ENCODE results near the gene LDLRAD3. TPM values are rescaled to one million over a fixed set of nuclear protein-coding genes. Genes with fewer than 3 reads are reported as not detected.
A peak's percentile ranks its signal among the peaks of the same experiment; 100 is the strongest.

Gene LDLRAD3
- total RNA-seq, 2 experiments from 2014 or later: 0.46 to 0.47 TPM

DNA sequence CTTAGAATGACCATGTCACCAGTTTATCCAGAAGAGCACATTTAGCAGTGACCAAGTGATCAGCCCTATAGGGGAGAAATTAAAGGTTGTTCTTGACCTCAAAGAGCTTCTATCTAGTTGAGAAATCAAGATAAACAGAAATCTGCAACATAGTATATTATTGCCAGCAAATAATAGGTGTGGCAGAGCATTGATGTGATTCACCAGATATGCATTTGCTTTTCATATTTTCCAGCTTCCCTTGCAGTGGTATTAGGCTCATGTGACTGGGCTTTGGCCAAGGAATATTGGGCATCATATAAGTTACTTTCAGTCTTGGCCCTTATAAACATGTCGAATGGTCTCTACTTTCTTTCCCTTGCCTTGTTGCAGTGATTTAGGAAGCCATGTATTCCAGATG lies 310.9 kb downstream of the LDLRAD3 start:
- H3K36me3 Mint-ChIP-seq (ENCODE audit: low read depth): no peaks in the 10 kb centered on the region
- DNase-seq (no peak), ATAC-seq (no peak)
- POLR2A ChIA-PET: no interaction called here
- peaks cover 22% of the 10 kb centered on the region for H3K27me3 Mint-ChIP-seq
- no peak overlapping the region for H3K27ac Mint-ChIP-seq
- H3K4me1 Mint-ChIP-seq: no peaks in the 10 kb centered on the region
- no peak overlapping the region for H3K4me3 Mint-ChIP-seq
- intact Hi-C loops (cut with DNase I, micrococcal nuclease): loop anchor here in 1 of 2 experiments (10.0 kb wide), 1 partner anchor 70 kb away; no protein-coding TSS in a partner anchor
- CTCF ChIA-PET: interaction anchor here (0.9 to 1.3 kb wide), 2 partner anchors 9 to 12 kb away, joined by 3 read pairs; no protein-coding TSS in a partner anchor
- H3K9me3 Mint-ChIP-seq (ENCODE audit: low read depth): no peaks in the 10 kb centered on the region

DNA sequence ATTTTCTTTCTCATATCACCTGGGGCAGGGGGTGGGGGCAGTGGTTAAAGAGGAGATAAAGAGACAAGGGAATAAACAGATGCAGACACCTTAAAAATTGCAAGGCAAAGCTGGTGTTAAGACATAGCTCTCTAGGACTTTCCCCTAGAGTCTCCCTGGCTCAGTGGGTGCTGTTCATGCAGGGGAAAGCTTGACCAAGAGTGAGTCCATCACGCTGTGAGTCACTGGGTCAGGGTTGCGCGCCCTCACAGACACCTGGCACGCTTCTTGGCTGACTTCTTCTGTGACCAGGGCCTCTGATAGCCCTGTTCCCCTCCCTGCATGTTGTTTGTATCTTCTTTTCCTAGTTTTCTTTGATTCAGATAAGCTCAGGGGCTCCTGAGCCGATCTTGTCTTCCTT lies 313.5 kb downstream of the LDLRAD3 start:
- no peak overlapping the region for H3K27ac Mint-ChIP-seq
- no peak overlapping the region for H3K4me3 Mint-ChIP-seq
- POLR2A ChIA-PET: no interaction called here
- no peaks in the 10 kb centered on the region for H3K36me3 Mint-ChIP-seq (ENCODE audit: low read depth)
- H3K4me1 Mint-ChIP-seq: no peaks in the 10 kb centered on the region
- DNase-seq (no peak), ATAC-seq (no peak)
- H3K9me3 Mint-ChIP-seq (ENCODE audit: low read depth): no peaks in the 10 kb centered on the region
- CTCF ChIA-PET: interaction anchor here (0.6 to 2.5 kb wide), 9 partner anchors 8 to 642 kb away, joined by 3 to 16 read pairs (median 5); no protein-coding TSS in a partner anchor
- H3K27me3 Mint-ChIP-seq: peaks cover 17% of the 10 kb centered on the region
- intact Hi-C loops (cut with DNase I, micrococcal nuclease): loop anchor here in 1 of 2 experiments (10.0 kb wide), 1 partner anchor 73 kb away; no protein-coding TSS in a partner anchor

- intact Hi-C loops (cut with DNase I, micrococcal nuclease): loop anchor here in 1 of 2 experiments (2.0 to 10.0 kb wide), 2 partner anchors 74 to 216 kb away; no protein-coding TSS in a partner anchor
- H3K9me3 Mint-ChIP-seq (ENCODE audit: low read depth): no peaks in the 10 kb centered on the region
- ChIA-PET CTCF (interaction anchor here (0.6 to 2.5 kb wide), 16 partner anchors 9 to 771 kb away, joined by 3 to 16 read pairs (median 4); no protein-coding TSS in a partner anchor), POLR2A (no interaction called here)
- H3K36me3 Mint-ChIP-seq (ENCODE audit: low read depth): no peaks in the 10 kb centered on the region
- H3K4me1 Mint-ChIP-seq: no peaks in the 10 kb centered on the region
- no peak overlapping the region for H3K4me3 Mint-ChIP-seq
- H3K27ac Mint-ChIP-seq: no peak overlapping the region
- peaks cover 21% of the 10 kb centered on the region for H3K27me3 Mint-ChIP-seq
- peak; percentile 61 for DNase-seq
- ATAC-seq: peak; percentile 71
Observed at GRCh38 chr11:36258730-36259360, 315.0 kb downstream of the LDLRAD3 start.

GRCh38 chr11:36261094-36261493 lies 317.2 kb downstream of the LDLRAD3 start:
- CTCF ChIA-PET: interaction anchor here (1.0 to 1.4 kb wide), 3 partner anchors 10 to 439 kb away, joined by 3 to 5 read pairs (median 3); no protein-coding TSS in a partner anchor
- intact Hi-C loops (cut with DNase I, micrococcal nuclease): loop anchor here (10.0 kb wide), 2 partner anchors 316 to 436 kb away; partner anchors contain the start of gene LDLRAD3 (in 1 of the 2)
- peaks cover 21% of the 10 kb centered on the region for H3K27me3 Mint-ChIP-seq
- H3K4me1 Mint-ChIP-seq: no peaks in the 10 kb centered on the region
- no peak overlapping the region for H3K4me3 Mint-ChIP-seq
- H3K27ac Mint-ChIP-seq: no peak overlapping the region
- no peak for ATAC-seq
- no peaks in the 10 kb centered on the region for H3K9me3 Mint-ChIP-seq (ENCODE audit: low read depth)
- no peaks in the 10 kb centered on the region for H3K36me3 Mint-ChIP-seq (ENCODE audit: low read depth)
- POLR2A ChIA-PET: no interaction called here
- no peak for DNase-seq

- no peak for ATAC-seq
- Mint-ChIP-seq H3K9me3 (ENCODE audit: low read depth) (no peaks in the 10 kb centered on the region), H3K27ac (no peak overlapping the region), H3K27me3 (peaks cover 14% of the 10 kb centered on the region), H3K36me3 (ENCODE audit: low read depth) (no peaks in the 10 kb centered on the region), H3K4me1 (no peaks in the 10 kb centered on the region), H3K4me3 (no peak overlapping the region)
- DNase-seq: no peak
- CTCF ChIA-PET: interaction anchor here (1.2 to 1.3 kb wide), 3 partner anchors 10 to 662 kb away, joined by 3 to 5 read pairs (median 3); no protein-coding TSS in a partner anchor
- POLR2A ChIA-PET: no interaction called here
- intact Hi-C loops (cut with DNase I, micrococcal nuclease): loop anchor here (10.0 kb wide), 2 partner anchors 319 to 439 kb away; partner anchors contain the start of gene LDLRAD3 (in 1 of the 2)
Observed at GRCh38 chr11:36264011-36264972, 320.4 kb downstream of the LDLRAD3 start.

DNA sequence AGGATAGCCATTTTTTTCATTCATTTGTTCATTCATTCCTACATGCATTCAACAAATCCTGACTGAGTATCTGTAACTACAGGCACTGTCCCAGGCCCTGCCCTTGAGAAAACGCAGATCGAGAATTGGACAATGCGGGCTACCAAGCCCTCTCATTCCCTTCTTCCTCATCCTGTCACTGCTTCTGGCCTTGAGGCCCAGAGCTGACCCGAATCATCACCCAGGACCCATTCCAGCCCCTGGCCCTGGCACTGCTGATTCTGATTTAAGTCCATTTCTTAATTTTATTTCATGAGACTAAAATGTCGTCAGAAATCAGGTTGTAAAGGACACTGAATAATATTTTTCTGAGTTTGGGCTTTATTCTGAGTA lies 321.1 kb downstream of the LDLRAD3 start:
- ChIA-PET POLR2A (no interaction called here), CTCF (interaction anchor here (0.7 to 4.0 kb wide), 9 partner anchors 10 to 650 kb away, joined by 3 to 17 read pairs (median 8); no protein-coding TSS in a partner anchor)
- Mint-ChIP-seq H3K27ac (no peak overlapping the region), H3K4me1 (no peaks in the 10 kb centered on the region), H3K27me3 (peaks cover 12% of the 10 kb centered on the region), H3K9me3 (ENCODE audit: low read depth) (no peaks in the 10 kb centered on the region), H3K4me3 (no peak overlapping the region), H3K36me3 (ENCODE audit: low read depth) (no peaks in the 10 kb centered on the region)
- no peak for DNase-seq
- intact Hi-C loops (cut with DNase I, micrococcal nuclease): loop anchor here (5.0 to 10.0 kb wide), 4 partner anchors 113 to 778 kb away; partner anchors contain the start of gene LDLRAD3 (in 1 of the 2)
- no peak for ATAC-seq

DNA sequence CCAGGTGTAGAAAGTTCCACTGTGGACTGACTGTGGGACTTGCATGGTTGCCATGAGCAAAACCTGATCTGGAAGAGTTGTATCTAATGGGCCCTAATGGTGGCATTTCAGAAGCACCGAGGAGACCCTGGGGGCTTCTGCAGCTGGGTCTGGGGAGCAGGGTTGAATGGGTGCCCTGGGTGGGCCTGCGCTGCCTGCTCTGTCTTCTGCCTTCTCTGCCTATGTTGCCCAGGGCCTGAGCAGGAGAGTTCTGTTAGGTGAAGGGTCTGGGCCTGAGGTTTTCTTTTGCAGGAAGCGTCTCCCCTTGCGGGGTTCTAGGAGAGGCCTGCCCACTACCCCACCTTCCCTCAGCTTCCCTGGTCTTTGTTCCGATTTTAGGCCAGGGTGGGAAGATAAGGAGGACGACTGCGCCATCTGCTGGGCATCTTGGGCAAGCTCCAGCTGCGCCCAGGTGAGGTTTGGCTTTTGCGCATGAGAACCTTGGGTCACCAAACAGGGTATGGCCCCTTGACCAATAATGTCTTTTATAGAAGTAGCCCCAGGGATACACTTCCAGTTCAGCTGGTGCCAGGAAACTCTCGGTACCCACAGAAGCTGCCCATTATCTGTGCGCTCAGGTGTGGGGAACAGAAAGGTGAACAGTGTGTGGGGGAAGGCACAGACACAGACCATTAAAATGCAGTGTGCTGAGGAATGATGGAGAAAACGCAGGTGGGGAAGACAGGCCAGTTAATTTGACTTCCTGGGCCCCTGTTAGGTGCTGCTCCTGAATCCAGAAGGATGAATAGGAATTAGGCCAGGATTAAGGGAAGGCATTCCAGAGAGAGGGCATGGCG lies 322.1 kb downstream of the LDLRAD3 start:
- H3K27ac Mint-ChIP-seq: no peak overlapping the region
- no peaks in the 10 kb centered on the region for H3K9me3 Mint-ChIP-seq (ENCODE audit: low read depth)
- H3K27me3 Mint-ChIP-seq: peaks cover 8% of the 10 kb centered on the region
- H3K4me3 Mint-ChIP-seq: no peak overlapping the region
- ChIA-PET CTCF (interaction anchor here (0.6 to 4.0 kb wide), 32 partner anchors 8 to 841 kb away, joined by 3 to 17 read pairs (median 4); partner anchors contain the start of gene FJX1), POLR2A (no interaction called here)
- peak; percentile 80 for DNase-seq
- intact Hi-C loops (cut with DNase I, micrococcal nuclease): loop anchor here (1.0 to 10.0 kb wide), 7 partner anchors 114 to 779 kb away; partner anchors contain the start of gene LDLRAD3 (in 1 of the 2)
- H3K4me1 Mint-ChIP-seq: no peaks in the 10 kb centered on the region
- no peaks in the 10 kb centered on the region for H3K36me3 Mint-ChIP-seq (ENCODE audit: low read depth)
- ATAC-seq: peak; percentile 77

DNA sequence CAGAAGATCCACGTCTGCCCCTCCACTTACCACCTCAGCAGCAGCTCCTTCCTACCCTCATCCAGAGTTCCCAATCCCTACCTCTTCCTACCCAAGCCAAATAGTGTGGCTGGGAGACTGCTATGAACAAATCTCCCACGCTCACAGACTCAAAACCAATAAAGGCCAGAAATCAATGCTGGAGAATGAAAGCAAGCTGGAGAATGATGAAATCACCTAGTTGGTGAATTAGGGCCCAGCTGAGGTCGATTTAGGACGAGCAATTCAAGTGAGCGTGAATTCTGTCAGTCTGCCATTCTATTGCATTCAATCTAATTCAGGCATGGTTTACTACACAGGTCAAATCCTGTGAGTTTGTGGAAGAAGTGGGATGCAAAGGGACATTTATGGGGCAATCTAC lies 322.9 kb downstream of the LDLRAD3 start:
- ChIA-PET CTCF (interaction anchor here (0.5 to 4.0 kb wide), 26 partner anchors 8 to 783 kb away, joined by 3 to 17 read pairs (median 5); no protein-coding TSS in a partner anchor), POLR2A (no interaction called here)
- peaks cover 5% of the 10 kb centered on the region for H3K27me3 Mint-ChIP-seq
- intact Hi-C loops (cut with DNase I, micrococcal nuclease): loop anchor here (1.0 to 10.0 kb wide), 7 partner anchors 114 to 779 kb away; partner anchors contain the start of gene LDLRAD3 (in 1 of the 2)
- H3K9me3 Mint-ChIP-seq (ENCODE audit: low read depth): no peaks in the 10 kb centered on the region
- ATAC-seq (no peak), DNase-seq (no peak)
- peaks cover 6% of the 10 kb centered on the region for H3K36me3 Mint-ChIP-seq (ENCODE audit: low read depth)
- H3K4me1 Mint-ChIP-seq: no peaks in the 10 kb centered on the region
- no peak overlapping the region for H3K4me3 Mint-ChIP-seq
- H3K27ac Mint-ChIP-seq: no peak overlapping the region

GRCh38 chr11:36268337-36268985 lies 324.6 kb downstream of the LDLRAD3 start:
- Mint-ChIP-seq H3K9me3 (ENCODE audit: low read depth) (no peaks in the 10 kb centered on the region), H3K36me3 (ENCODE audit: low read depth) (peaks cover 20% of the 10 kb centered on the region), H3K27me3 (peaks cover 3% of the 10 kb centered on the region), H3K4me3 (no peak overlapping the region), H3K27ac (no peak overlapping the region), H3K4me1 (no peaks in the 10 kb centered on the region)
- POLR2A ChIA-PET: no interaction called here
- DNase-seq (no peak), ATAC-seq (no peak)
- CTCF ChIA-PET: interaction anchor here (0.8 to 4.0 kb wide), 7 partner anchors 10 to 654 kb away, joined by 3 to 17 read pairs (median 6); no protein-coding TSS in a partner anchor
- intact Hi-C loops (cut with DNase I, micrococcal nuclease): loop anchor here (5.0 to 10.0 kb wide), 4 partner anchors 116 to 781 kb away; partner anchors contain the start of gene LDLRAD3 (in 1 of the 2)

DNA sequence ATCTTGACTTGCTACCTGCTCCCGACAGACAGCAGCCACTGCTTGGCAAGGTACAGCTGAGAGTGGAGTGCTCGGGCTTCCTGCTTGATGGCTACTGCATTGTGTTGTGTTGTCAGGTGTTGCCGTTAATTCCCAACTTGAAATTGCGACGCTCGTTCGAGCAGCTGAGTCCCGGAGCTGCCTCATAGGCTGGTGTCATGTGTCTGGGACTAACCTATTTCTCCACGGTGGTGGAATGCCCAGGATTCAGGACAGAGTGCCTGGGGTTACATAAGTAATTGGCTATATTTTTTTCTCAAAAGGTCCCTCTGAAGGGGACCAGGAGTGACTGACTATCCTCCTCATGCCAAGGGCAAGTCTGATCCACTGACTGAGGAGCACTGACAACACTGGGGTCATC lies 326.8 kb downstream of the LDLRAD3 start:
- ATAC-seq (no peak), DNase-seq (no peak)
- Mint-ChIP-seq H3K9me3 (ENCODE audit: low read depth) (no peaks in the 10 kb centered on the region), H3K4me1 (no peaks in the 10 kb centered on the region), H3K4me3 (no peak overlapping the region), H3K27me3 (no peaks in the 10 kb centered on the region), H3K27ac (no peak overlapping the region), H3K36me3 (ENCODE audit: low read depth) (peaks cover 34% of the 10 kb centered on the region)
- intact Hi-C loops (cut with DNase I, micrococcal nuclease): no loop called here
- CTCF ChIA-PET: interaction anchor here (1.1 to 1.6 kb wide), 2 partner anchors 222 to 449 kb away, joined by 4 read pairs; no protein-coding TSS in a partner anchor
- POLR2A ChIA-PET: no interaction called here
